GM18861 (cell line): ENCODE measurements around the gene ADGRE2.
"Not testable (repeated sequence)": the region's sequence is repeated elsewhere in the genome, so short reads cannot be mapped to it uniquely, and the experiment has no call there.

Experiments used
- ATAC-seq: cut with Tn5 transposase; IDR thresholded peaks from one replicate; pipeline ENCODE4 v1.9.1; 2021; ENCODE audit not compliant: unreplicated experiment

The ADGRE2 gene

GRCh38 chr19:14778110-14778845 lies at the start of gene ADGRE2:
Gene ADGRE2 (minus strand): TSS chr19:14778560. CDS start chr19:14776756, 1,804 bp downstream.
- not testable (repeated sequence) for ATAC-seq

GRCh38 chr19:14826006-14826405 lies 47.6 kb upstream of the ADGRE2 start:
- ATAC-seq, result no peak

- ATAC-seq, result no peak
Observed at GRCh38 chr19:14821937-14822336, 43.6 kb upstream of the ADGRE2 start.

GRCh38 chr19:14818588-14818987 lies 40.2 kb upstream of the ADGRE2 start:
- no peak for ATAC-seq

- no peak for ATAC-seq
Observed at GRCh38 chr19:14817052-14817451, 38.7 kb upstream of the ADGRE2 start.

GRCh38 chr19:14814982-14815652 lies 36.8 kb upstream of the ADGRE2 start:
- no peak for ATAC-seq

GRCh38 chr19:14809272-14810057 lies 31.1 kb upstream of the ADGRE2 start:
- no peak for ATAC-seq

- no peak for ATAC-seq
Observed at GRCh38 chr19:14804765-14805164, 26.4 kb upstream of the ADGRE2 start.

GRCh38 chr19:14798760-14799159 lies 20.4 kb upstream of the ADGRE2 start:
- ATAC-seq, result no peak

- no peak for ATAC-seq
Observed at GRCh38 chr19:14796021-14796420, 17.7 kb upstream of the ADGRE2 start.

GRCh38 chr19:14795078-14795721 lies 16.8 kb upstream of the ADGRE2 start:
- no peak for ATAC-seq

GRCh38 chr19:14792250-14792649 lies 13.9 kb upstream of the ADGRE2 start:
- not testable (repeated sequence) for ATAC-seq

GRCh38 chr19:14786421-14786851 lies 8.1 kb upstream of the ADGRE2 start:
- ATAC-seq, result no peak

GRCh38 chr19:14785102-14785793 lies 6.9 kb upstream of the ADGRE2 start:
- ATAC-seq, result not testable (repeated sequence)

- ATAC-seq, result not testable (repeated sequence)
Observed at GRCh38 chr19:14784730-14785101, 6.4 kb upstream of the ADGRE2 start.

- not testable (repeated sequence) for ATAC-seq
Observed at GRCh38 chr19:14783410-14783998, 5.1 kb upstream of the ADGRE2 start.

- ATAC-seq, result no peak
Observed at GRCh38 chr19:14782626-14783409, 4.5 kb upstream of the ADGRE2 start.

- ATAC-seq, result not testable (repeated sequence)
Observed at GRCh38 chr19:14781713-14782536, 3.6 kb upstream of the ADGRE2 start.
